Activated CD4-positive, alpha-beta T cell treated with anti-CD3 and anti-CD28 coated beads, Interleukin-2, amount 50 U/mL, for 4 hours (primary cell): ENCODE results near the gene ELF4.

Experiments
- DNase-seq, 2 experiments: peaks; one replicate each; pipeline ENCODE4 v3.0.0-alpha.2; 2020

ELF4 gene

DNA sequence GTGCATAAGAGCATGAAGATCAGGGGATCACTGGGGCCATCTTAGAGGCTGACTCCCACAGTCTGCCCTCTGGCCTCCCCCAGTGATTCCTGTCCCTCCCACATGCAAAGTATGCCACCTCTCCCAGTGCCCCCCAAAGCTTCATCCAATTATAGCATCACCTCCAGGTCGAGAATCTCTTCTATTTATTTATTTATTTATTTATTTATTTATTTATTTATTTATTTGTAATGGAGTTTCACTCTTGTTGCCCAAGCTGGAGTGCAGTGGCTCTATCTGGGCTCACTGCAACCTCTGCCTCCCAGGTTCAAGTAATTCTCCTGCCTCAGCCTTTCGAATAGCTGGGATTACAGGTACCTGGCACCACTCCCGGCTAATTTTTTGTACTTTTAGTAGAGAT, 77.7 kb downstream of the ELF4 start:
- no peak for DNase-seq

DNA sequence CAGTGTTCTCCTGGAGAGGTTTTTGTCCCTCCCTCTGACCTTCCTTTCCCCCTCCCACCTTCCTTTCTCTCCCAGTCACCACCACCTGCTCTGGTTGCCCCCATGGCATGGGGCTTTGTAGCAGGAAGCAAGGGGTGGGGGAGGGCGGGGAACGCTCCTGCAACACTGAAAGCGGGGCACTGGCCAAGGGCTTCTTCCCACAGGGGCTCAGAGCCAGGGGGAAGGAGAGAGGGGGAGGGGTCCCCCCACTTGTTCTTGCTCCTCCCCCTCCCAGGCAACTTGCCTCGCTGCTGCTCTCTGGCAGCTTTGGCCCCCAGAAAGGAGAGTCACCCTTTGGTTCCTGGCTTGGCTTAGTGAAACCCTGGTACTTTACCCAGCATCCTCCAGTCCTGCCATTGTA, 79.5 kb downstream of the ELF4 start:
- DNase-seq: no peak

DNA sequence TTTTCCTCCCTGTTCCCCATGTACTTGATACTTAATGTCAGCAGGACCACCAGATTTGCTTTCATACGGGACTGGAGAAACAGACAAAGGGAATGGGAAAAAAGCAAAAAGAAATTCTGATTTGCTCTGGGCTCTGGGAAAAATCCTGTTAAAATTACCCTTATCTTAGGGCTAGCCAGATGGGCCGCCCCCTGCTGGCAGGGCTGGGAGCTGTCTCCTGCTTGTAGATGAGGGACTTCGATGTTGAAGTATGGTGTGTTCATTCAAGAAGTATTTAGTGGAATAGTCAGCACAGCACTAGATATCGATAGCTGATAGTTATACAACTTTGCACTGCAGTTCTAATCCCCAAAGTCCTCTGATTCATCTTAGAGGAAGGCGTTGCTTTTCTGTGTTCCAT, 82.1 kb downstream of the ELF4 start:
- DNase-seq: peak; percentile 42 to 46

GRCh38 chrX:130027569-130027968, 82.7 kb downstream of the ELF4 start:
- no peak for DNase-seq

GRCh38 chrX:130025256-130025655, 85.0 kb downstream of the ELF4 start:
- DNase-seq: no peak

DNA sequence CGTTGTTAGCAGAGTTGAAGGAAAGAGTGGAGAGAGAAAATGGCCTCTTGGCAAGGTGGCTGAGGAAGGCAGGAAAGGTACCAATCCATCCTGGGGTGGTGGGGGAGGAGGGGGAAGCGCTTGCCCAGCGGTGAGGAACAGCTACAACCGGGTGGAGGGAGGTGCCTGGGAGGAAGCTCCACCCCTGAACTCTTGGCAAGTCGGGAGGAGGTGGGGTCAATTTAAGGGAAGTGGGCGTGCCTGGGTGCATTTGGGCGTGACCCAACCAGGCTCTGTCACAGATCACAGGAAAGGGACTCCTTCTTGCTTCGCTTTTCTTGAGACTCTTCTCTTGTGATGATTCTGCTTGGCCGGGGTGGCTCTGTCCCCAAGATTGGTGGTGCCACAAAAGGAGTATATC, 86.2 kb downstream of the ELF4 start:
- DNase-seq: peak; percentile 74 to 75

DNA sequence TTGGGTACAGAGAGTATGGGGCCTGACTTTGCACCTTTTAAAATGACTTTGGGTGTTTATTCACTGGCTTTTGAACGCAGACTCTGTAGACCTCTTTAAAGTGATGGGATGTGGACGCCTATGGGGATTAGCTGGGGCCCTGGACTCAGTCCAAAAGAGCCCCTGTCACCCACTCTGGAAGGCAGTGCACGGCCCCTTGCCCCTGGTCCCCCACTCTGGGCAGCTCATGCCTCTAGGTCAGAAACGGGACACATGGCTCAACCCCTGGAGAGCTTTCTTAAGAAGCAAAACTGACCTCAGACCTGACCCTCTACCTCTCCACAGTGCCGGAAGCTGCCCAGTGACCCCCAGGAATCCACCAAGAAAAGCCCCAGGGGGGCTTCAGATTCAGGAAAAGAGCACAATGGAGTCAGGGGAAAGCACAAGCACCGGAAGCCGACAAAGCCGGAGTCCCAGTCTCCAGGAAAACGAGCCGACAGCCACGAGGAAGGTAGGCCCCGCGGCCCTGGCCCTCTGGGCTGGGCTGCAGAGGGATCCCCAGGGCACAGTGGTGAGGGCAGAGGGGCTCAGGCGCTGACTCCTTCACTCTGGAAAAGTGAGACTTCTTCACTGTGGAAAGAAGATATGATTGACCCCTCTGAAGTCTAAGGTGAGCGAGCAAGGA, 89.5 kb downstream of the ELF4 start:
- DNase-seq: no peak

DNA sequence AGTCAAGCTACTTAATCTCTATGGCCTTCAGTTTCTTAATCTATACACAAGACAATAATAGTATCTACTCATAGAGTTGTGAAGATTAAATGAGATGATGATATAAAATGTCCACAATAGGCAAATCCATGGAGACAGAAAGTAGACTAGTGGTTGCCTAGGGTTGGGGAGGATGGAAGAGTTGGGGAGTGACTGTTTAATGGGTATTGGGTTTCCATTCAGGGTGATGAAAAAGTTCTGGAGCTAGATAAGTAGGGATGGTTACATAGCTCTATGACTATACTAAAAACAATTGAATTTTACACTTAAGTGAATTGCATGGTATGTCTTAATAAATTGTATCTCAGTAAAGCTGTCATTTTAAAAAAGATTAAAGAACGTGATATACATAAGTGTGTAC, 92.2 kb downstream of the ELF4 start:
- no peak for DNase-seq

- DNase-seq: no peak
These were observed 95.1 kb downstream of the ELF4 start for GRCh38 chrX:130015181-130015580.
